ENCODE data around the gene MYBPC2.

MYBPC2 gene

DNA sequence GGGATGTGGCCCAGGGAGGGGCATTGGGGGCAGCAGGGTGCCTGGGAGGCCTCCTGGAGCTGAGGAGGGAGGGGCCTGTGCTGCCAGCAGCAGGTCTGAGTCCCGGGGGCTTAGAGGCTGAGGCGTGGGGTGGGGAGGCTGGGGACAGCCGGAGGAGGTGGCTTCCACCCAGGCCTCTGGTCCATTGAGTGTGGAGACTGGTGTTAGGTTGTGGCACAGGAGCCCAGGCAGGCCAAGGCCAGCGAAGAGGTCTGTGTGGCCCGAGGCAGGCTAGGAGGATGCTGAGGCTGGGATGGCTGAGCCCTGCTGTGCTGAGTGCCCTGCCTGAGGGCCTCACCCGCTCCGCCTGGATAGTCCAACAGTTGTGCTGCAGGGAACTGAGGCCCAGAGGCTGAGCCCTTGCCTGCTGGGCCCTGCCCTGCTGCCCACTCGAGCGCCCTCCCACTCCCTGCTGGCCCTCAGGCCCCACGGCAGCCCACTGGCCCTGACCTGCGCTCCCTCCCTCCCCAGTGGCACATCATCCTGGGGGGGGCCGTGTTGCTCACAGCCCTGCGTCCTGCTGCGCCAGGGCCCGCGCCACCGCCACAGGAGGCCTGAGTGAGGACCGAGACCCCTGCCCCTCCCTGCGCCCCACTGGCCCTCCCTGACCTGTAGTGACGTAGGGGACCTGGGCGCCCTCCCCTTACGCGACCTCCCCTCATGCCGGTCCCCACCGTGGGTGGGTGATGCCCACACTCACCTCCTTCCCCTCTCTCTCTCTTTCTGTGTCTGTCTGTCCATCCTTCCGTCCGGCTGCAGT is 48.9 kb downstream of the MYBPC2 start:
- Histone ChIP-seq H3K4me3 (ENCODE audit: low read depth, low read length) (no peak overlapping the region), H3K9me3 (ENCODE audit: control insufficient read depth, insufficient read depth, low read depth, low read length) (no peaks in the 10 kb centered on the region), H3K36me3 (ENCODE audit: control insufficient read depth in 2 of 2, insufficient read depth in 1 of 2, low read length in 2 of 2) (peaks cover 15 to 76% of the 10 kb centered on the region in 2 experiments; a peak in 2 of 3 replicates), H3K4me1 (ENCODE audit: control insufficient read depth, insufficient read depth, low read length) (peaks cover 7% of the 10 kb centered on the region; the same call in 1 of the 2 replicates), H3K27ac (ENCODE audit: extremely low read depth, low read depth, low read length) (no peak overlapping the region)
- TF ChIP-seq ZNF629 (tag by site-specific recombination; IDR thresholded peaks at IDR 0.05) (no peak), ZNF274 (IDR thresholded peaks at IDR 0.05; ENCODE audit: low read length) (no peak), ZNF274 (tag by site-specific recombination; IDR thresholded peaks at IDR 0.05; ENCODE audit: borderline replicate concordance) (no peak), ZNF585B (tag by site-specific recombination; IDR thresholded peaks at IDR 0.05) (no peak), KLF16 (tag by site-specific recombination; IDR thresholded peaks at IDR 0.05) (no peak), ZNF221 (tag by site-specific recombination; IDR thresholded peaks at IDR 0.05; ENCODE audit: borderline replicate concordance) (no peak), ZNF558 (tag by site-specific recombination; IDR thresholded peaks at IDR 0.05) (no peak)
- TF ChIP-seq, protein P1, sequence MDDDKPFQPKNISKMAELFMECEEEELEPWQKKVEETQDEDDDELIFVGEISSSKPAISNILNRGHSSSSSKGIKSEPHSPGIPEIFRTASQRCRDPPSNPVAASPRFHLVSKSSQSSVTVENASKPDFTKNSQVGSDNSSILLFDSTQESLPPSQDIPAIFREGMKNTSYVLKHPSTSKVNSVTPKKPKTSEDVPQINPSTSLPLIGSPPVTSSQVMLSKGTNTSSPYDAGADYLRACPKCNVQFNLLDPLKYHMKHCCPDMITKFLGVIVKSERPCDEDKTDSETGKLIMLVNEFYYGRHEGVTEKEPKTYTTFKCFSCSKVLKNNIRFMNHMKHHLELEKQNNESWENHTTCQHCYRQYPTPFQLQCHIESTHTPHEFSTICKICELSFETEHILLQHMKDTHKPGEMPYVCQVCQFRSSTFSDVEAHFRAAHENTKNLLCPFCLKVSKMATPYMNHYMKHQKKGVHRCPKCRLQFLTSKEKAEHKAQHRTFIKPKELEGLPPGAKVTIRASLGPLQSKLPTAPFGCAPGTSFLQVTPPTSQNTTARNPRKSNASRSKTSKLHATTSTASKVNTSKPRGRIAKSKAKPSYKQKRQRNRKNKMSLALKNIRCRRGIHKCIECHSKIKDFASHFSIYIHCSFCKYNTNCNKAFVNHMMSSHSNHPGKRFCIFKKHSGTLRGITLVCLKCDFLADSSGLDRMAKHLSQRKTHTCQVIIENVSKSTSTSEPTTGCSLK (tag by site-specific recombination; IDR thresholded peaks at IDR 0.05): no peak
- TF ChIP-seq, protein P2, sequence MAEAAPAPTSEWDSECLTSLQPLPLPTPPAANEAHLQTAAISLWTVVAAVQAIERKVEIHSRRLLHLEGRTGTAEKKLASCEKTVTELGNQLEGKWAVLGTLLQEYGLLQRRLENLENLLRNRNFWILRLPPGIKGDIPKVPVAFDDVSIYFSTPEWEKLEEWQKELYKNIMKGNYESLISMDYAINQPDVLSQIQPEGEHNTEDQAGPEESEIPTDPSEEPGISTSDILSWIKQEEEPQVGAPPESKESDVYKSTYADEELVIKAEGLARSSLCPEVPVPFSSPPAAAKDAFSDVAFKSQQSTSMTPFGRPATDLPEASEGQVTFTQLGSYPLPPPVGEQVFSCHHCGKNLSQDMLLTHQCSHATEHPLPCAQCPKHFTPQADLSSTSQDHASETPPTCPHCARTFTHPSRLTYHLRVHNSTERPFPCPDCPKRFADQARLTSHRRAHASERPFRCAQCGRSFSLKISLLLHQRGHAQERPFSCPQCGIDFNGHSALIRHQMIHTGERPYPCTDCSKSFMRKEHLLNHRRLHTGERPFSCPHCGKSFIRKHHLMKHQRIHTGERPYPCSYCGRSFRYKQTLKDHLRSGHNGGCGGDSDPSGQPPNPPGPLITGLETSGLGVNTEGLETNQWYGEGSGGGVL (tag by site-specific recombination; IDR thresholded peaks at IDR 0.05): no peak
- TF ChIP-seq, protein P3, sequence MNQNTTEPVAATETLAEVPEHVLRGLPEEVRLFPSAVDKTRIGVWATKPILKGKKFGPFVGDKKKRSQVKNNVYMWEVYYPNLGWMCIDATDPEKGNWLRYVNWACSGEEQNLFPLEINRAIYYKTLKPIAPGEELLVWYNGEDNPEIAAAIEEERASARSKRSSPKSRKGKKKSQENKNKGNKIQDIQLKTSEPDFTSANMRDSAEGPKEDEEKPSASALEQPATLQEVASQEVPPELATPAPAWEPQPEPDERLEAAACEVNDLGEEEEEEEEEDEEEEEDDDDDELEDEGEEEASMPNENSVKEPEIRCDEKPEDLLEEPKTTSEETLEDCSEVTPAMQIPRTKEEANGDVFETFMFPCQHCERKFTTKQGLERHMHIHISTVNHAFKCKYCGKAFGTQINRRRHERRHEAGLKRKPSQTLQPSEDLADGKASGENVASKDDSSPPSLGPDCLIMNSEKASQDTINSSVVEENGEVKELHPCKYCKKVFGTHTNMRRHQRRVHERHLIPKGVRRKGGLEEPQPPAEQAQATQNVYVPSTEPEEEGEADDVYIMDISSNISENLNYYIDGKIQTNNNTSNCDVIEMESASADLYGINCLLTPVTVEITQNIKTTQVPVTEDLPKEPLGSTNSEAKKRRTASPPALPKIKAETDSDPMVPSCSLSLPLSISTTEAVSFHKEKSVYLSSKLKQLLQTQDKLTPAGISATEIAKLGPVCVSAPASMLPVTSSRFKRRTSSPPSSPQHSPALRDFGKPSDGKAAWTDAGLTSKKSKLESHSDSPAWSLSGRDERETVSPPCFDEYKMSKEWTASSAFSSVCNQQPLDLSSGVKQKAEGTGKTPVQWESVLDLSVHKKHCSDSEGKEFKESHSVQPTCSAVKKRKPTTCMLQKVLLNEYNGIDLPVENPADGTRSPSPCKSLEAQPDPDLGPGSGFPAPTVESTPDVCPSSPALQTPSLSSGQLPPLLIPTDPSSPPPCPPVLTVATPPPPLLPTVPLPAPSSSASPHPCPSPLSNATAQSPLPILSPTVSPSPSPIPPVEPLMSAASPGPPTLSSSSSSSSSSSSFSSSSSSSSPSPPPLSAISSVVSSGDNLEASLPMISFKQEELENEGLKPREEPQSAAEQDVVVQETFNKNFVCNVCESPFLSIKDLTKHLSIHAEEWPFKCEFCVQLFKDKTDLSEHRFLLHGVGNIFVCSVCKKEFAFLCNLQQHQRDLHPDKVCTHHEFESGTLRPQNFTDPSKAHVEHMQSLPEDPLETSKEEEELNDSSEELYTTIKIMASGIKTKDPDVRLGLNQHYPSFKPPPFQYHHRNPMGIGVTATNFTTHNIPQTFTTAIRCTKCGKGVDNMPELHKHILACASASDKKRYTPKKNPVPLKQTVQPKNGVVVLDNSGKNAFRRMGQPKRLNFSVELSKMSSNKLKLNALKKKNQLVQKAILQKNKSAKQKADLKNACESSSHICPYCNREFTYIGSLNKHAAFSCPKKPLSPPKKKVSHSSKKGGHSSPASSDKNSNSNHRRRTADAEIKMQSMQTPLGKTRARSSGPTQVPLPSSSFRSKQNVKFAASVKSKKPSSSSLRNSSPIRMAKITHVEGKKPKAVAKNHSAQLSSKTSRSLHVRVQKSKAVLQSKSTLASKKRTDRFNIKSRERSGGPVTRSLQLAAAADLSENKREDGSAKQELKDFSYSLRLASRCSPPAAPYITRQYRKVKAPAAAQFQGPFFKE (tag by site-specific recombination; IDR thresholded peaks at IDR 0.05; ENCODE audit: borderline replicate concordance): no peak
- TF ChIP-seq, protein P4, sequence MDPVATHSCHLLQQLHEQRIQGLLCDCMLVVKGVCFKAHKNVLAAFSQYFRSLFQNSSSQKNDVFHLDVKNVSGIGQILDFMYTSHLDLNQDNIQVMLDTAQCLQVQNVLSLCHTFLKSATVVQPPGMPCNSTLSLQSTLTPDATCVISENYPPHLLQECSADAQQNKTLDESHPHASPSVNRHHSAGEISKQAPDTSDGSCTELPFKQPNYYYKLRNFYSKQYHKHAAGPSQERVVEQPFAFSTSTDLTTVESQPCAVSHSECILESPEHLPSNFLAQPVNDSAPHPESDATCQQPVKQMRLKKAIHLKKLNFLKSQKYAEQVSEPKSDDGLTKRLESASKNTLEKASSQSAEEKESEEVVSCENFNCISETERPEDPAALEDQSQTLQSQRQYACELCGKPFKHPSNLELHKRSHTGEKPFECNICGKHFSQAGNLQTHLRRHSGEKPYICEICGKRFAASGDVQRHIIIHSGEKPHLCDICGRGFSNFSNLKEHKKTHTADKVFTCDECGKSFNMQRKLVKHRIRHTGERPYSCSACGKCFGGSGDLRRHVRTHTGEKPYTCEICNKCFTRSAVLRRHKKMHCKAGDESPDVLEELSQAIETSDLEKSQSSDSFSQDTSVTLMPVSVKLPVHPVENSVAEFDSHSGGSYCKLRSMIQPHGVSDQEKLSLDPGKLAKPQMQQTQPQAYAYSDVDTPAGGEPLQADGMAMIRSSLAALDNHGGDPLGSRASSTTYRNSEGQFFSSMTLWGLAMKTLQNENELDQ (tag by site-specific recombination; IDR thresholded peaks at IDR 0.05; ENCODE audit: low read depth): no peak
- ChIA-PET POLR2A (interaction anchor here (0.6 kb wide), 1 partner anchor 59 kb away, joined by 3 read pairs; no protein-coding TSS in a partner anchor), CTCF (no interaction called here)
